ENCODE measurements around the gene SIX3. TPM values are rescaled to one million over a fixed set of nuclear protein-coding genes. Genes with fewer than 3 reads are reported as not detected.

SIX3 gene
- total and polyA plus RNA-seq, 11 donors, result not detected

DNA sequence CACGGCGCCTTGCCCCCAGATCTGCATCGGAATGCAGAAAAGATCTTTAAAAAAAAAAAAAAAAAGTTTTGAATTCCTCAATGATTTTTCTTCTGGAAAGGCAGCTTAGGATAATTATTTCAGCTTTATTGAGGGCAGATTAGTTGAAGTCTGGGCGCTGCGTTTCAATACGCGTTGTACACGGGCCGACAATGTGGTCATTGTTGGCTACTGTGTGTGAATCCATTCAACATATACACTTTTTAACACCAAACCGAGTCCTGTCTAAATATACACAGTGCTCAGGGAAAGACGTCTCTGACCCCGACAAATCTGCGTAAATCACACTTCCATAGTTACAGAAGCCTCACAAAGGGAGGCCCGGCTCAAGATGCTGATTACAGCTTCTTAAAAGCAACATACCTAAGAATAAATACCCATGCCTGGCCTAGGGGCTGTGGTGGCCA is 1.4 kb upstream of the SIX3 start:
- Histone ChIP-seq H3K36me3 (no peaks in the 10 kb centered on the region), H3K9me3 (no peaks in the 10 kb centered on the region), H3K4me1 (peaks cover 2 to 66% (median 34%) of the 10 kb centered on the region in 12 donors), H3K27ac (no peak overlapping the region), H3K27me3 (peaks cover 78 to 100% (median 95%) of the 10 kb centered on the region in 9 donors), H3K4me3 (no peak overlapping the region)
- 31 to 52% (median 45%) methylated on average over 14 of the region's 14 CpGs for WGBS, 4 donors
- DNase-seq, result no peak
- intact Hi-C loops (cut with DNase I), result no loop called here
- no peak for TF ChIP-seq POLR2A (IDR thresholded peaks at IDR 0.05)
- TF ChIP-seq, protein P1, sequence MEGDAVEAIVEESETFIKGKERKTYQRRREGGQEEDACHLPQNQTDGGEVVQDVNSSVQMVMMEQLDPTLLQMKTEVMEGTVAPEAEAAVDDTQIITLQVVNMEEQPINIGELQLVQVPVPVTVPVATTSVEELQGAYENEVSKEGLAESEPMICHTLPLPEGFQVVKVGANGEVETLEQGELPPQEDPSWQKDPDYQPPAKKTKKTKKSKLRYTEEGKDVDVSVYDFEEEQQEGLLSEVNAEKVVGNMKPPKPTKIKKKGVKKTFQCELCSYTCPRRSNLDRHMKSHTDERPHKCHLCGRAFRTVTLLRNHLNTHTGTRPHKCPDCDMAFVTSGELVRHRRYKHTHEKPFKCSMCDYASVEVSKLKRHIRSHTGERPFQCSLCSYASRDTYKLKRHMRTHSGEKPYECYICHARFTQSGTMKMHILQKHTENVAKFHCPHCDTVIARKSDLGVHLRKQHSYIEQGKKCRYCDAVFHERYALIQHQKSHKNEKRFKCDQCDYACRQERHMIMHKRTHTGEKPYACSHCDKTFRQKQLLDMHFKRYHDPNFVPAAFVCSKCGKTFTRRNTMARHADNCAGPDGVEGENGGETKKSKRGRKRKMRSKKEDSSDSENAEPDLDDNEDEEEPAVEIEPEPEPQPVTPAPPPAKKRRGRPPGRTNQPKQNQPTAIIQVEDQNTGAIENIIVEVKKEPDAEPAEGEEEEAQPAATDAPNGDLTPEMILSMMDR (IDR thresholded peaks at IDR 0.05), result no peak
- no peak for ATAC-seq

DNA sequence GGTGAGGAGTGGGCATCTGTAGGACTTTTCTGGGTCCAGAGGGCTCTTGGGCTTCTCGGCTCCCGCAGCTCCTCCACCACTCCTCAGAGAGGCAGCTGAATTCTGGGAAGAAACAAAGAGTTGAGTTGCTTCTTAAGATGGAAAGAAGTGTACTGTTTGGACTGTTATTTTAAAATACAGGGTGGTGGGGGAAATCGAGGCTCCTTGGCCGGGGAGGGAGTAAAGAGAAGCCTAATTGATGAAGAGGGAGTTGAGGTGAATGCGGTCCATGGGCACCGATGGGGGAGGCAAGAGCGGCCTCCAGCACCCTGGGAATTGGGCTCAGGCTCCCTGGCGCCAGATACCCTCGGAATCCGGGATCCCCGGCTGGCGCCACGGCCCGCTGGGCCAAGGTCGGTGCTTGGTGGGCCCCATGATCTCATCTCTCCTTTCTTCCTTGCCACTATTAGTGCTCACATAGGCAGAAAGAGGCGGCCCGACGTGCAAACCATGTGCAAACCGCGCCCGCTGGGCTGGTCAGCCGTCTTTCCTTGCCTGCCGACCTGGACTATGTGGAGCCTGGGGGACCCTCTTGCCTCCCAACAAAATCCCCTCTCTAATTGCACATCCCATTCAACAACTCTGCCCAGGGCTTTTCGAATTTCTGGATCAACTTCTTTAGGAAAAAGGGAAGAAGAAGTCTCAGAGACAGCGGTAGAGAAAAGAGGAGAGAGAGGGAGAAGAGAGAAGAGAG is 604 bp upstream of the SIX3 start:
- H3K4me1 ChIP-seq, result peaks cover 2 to 58% (median 28%) of the 10 kb centered on the region in 12 donors
- no peaks in the 10 kb centered on the region for H3K36me3 ChIP-seq
- DNase-seq (no peak), ATAC-seq (no peak)
- intact Hi-C loops (cut with DNase I), result no loop called here
- 5 to 12% (median 9%) methylated on average over 23 to 25 of the region's 25 CpGs for WGBS, 4 donors
- no peaks in the 10 kb centered on the region for H3K9me3 ChIP-seq
- no peak overlapping the region for H3K27ac ChIP-seq
- H3K4me3 ChIP-seq, result peak overlapping the region in 9 of 12 donors; percentile 20 to 51 (median 37)
- H3K27me3 ChIP-seq, result peaks cover 74 to 99% (median 94%) of the 10 kb centered on the region in 9 donors
- no peak for TF ChIP-seq POLR2A (IDR thresholded peaks at IDR 0.05)
- TF ChIP-seq, protein P1 (IDR thresholded peaks at IDR 0.05), result no peak

GRCh38 chr2:44942304-44943030 is 965 bp downstream of the SIX3 start:
- no peak for ATAC-seq
- Histone ChIP-seq H3K4me3 (peak overlapping the region in 11 of 12 donors; percentile 7 to 51 (median 27)), H3K9me3 (no peaks in the 10 kb centered on the region), H3K27ac (no peak overlapping the region), H3K4me1 (peaks cover 2 to 53% (median 28%) of the 10 kb centered on the region in 12 donors), H3K36me3 (no peaks in the 10 kb centered on the region), H3K27me3 (peaks cover 62 to 99% (median 93%) of the 10 kb centered on the region in 9 donors)
- TF ChIP-seq POLR2A (IDR thresholded peaks at IDR 0.05), result no peak
- TF ChIP-seq, protein P1 (IDR thresholded peaks at IDR 0.05), result no peak
- no peak for DNase-seq
- 2 to 3% (median 3%) methylated on average over 48 to 69 of the region's 69 CpGs for WGBS, 4 donors
- intact Hi-C loops (cut with DNase I), result no loop called here
